HEK293 (cell line): ENCODE measurements around the gene GOLGA5.
A peak's percentile ranks its signal among the peaks of the same experiment; 100 is the strongest.

Source experiments
- CTCF ChIA-PET: fragments of 350-600 bp; formaldehyde crosslinking; extraction: SDS; loops from one replicate; lab custom pipeline; 2021; ENCODE audit warnings: antibody characterized with exemption; lab: Yijun Ruan, JAX
- POLR2A ChIA-PET: fragments of 300-600 bp; formaldehyde crosslinking; extraction: SDS; loops from one replicate; lab custom pipeline; 2020; ENCODE audit warnings: antibody characterized with exemption, inconsistent platforms; lab: Yijun Ruan, JAX
- H3K27ac ChIP-seq: fragments of 200-500 bp; sonication (Bioruptor generic); 2 replicates; pipeline ENCODE4 v1.5.1; 2014; ENCODE audit warnings: low read depth, low read length, control low read depth, inconsistent platforms; ENCODE audit errors: extremely low read depth
- H3K36me3 ChIP-seq, 2 experiments: fragments of 200-500 bp in 1 of 2; sonication (Bioruptor generic) in 1 of 2; 1 replicate in 1 of 2; 2 replicates in 1 of 2; pipeline ENCODE4 v1.5.1; 2014 to 2017; ENCODE audit warnings: inconsistent platforms in 2 of 2, low read length in 2 of 2; ENCODE audit not compliant: control insufficient read depth in 2 of 2, insufficient read depth in 1 of 2
- H3K4me1 ChIP-seq: fragments of 200-500 bp; sonication (Bioruptor generic); 2 replicates; pipeline ENCODE4 v1.5.1; 2014; ENCODE audit warnings: mild to moderate bottlenecking, low read length, inconsistent platforms; ENCODE audit not compliant: control insufficient read depth, insufficient read depth
- H3K4me3 ChIP-seq: 2 replicates; pipeline ENCODE4 v1.5.1; 2011; ENCODE audit warnings: low read depth, mild to moderate bottlenecking, control low read depth, low read length, moderate library complexity
- H3K9me3 ChIP-seq: fragments of 200-500 bp; sonication (Bioruptor generic); 2 replicates; pipeline ENCODE4 v1.5.1; 2014; ENCODE audit warnings: low read depth, low read length, inconsistent platforms; ENCODE audit not compliant: control insufficient read depth, insufficient read depth
- ATF2 ChIP-seq: fragments of 450-650 bp; formaldehyde crosslinking; IDR thresholded peaks from 2 replicates; pipeline ENCODE4 v1.5.1; 2016; ENCODE audit warnings: missing biosample characterization, missing genetic modification characterization, low read depth
- BCL6B ChIP-seq: fragments of 450-650 bp; formaldehyde crosslinking; IDR thresholded peaks from 2 replicates; pipeline ENCODE4 v1.5.1; 2017; ENCODE audit warnings: missing biosample characterization, missing genetic modification characterization
- HIC1 ChIP-seq: fragments of 450-650 bp; formaldehyde crosslinking; IDR thresholded peaks from 2 replicates; pipeline ENCODE4 v1.5.1; 2016; ENCODE audit warnings: missing biosample characterization, missing genetic modification characterization
- HOXA7 ChIP-seq: sonication (generic); formaldehyde crosslinking; IDR thresholded peaks from 2 replicates; pipeline ENCODE4 v1.8.1; 2022; ENCODE audit warnings: missing genetic modification reagents, borderline replicate concordance
- SCRT2 ChIP-seq: fragments of 450-650 bp; formaldehyde crosslinking; IDR thresholded peaks from 2 replicates; pipeline ENCODE4 v1.5.1; 2016; ENCODE audit warnings: missing biosample characterization, missing genetic modification characterization
- ZBTB21 ChIP-seq: fragments of 450-650 bp; formaldehyde crosslinking; IDR thresholded peaks from 2 replicates; pipeline ENCODE4 v1.5.1; 2017; ENCODE audit warnings: missing biosample characterization, missing genetic modification characterization
- ZNF10 ChIP-seq: fragments of 450-650 bp; formaldehyde crosslinking; IDR thresholded peaks from 2 replicates; pipeline ENCODE4 v1.5.1; 2017; ENCODE audit warnings: missing biosample characterization, missing genetic modification characterization
- ZNF335 ChIP-seq: fragments of 450-650 bp; formaldehyde crosslinking; conservative IDR thresholded peaks from 2 replicates; pipeline ENCODE4 v1.5.1; 2016; ENCODE audit warnings: missing biosample characterization, missing genetic modification characterization
- ZNF398 ChIP-seq: fragments of 450-650 bp; formaldehyde crosslinking; IDR thresholded peaks from 2 replicates; pipeline ENCODE4 v1.5.1; 2017; ENCODE audit warnings: missing biosample characterization, missing genetic modification characterization
- ZNF449 ChIP-seq: fragments of 450-650 bp; formaldehyde crosslinking; IDR thresholded peaks from 2 replicates; pipeline ENCODE4 v1.5.1; 2017; ENCODE audit warnings: missing biosample characterization, mild to moderate bottlenecking, missing genetic modification characterization, moderate library complexity
- ZNF518A ChIP-seq: fragments of 450-650 bp; formaldehyde crosslinking; conservative IDR thresholded peaks from 2 replicates; pipeline ENCODE4 v1.5.1; 2016; ENCODE audit warnings: low read depth, missing biosample characterization, missing genetic modification characterization
- ZNF530 ChIP-seq: fragments of 450-650 bp; formaldehyde crosslinking; IDR thresholded peaks from 2 replicates; pipeline ENCODE4 v1.5.1; 2016; ENCODE audit warnings: low read depth, missing biosample characterization, missing genetic modification characterization
- ZNF610 ChIP-seq: fragments of 450-650 bp; formaldehyde crosslinking; IDR thresholded peaks from 2 replicates; pipeline ENCODE4 v1.5.1; 2016; ENCODE audit warnings: missing biosample characterization, missing genetic modification characterization, borderline replicate concordance
- ZNF629 ChIP-seq: fragments of 450-650 bp; formaldehyde crosslinking; IDR thresholded peaks from 2 replicates; pipeline ENCODE4 v1.5.1; 2017; ENCODE audit warnings: missing biosample characterization, missing genetic modification characterization
- ZNF660 ChIP-seq: fragments of 450-650 bp; IDR thresholded peaks from 2 replicates; pipeline ENCODE4 v1.5.1; 2018; ENCODE audit warnings: missing biosample characterization, mild to moderate bottlenecking, missing genetic modification characterization
- ZNF692 ChIP-seq: fragments of 450-650 bp; formaldehyde crosslinking; IDR thresholded peaks from 2 replicates; pipeline ENCODE4 v1.5.1; 2016; ENCODE audit warnings: missing biosample characterization, missing genetic modification characterization
- ZNF776 ChIP-seq: fragments of 450-650 bp; formaldehyde crosslinking; IDR thresholded peaks from 2 replicates; pipeline ENCODE4 v1.5.0; 2017; ENCODE audit warnings: missing biosample characterization, missing genetic modification characterization, borderline replicate concordance
- ZNF843 ChIP-seq: fragments of 450-650 bp; formaldehyde crosslinking; IDR thresholded peaks from 2 replicates; pipeline ENCODE4 v1.5.1; 2016; ENCODE audit warnings: missing biosample characterization, missing genetic modification characterization

The GOLGA5 gene

GRCh38 chr14:92754966-92755365 is 39.1 kb upstream of the GOLGA5 start:
- TF ChIP-seq ZNF610 (tag by site-specific recombination) (no peak), BCL6B (tag by site-specific recombination) (peak; percentile 95)
- CTCF ChIA-PET: interaction anchor here (0.7 kb wide), 1 partner anchor 11 kb away, joined by 3 read pairs; no protein-coding TSS in a partner anchor
- Histone ChIP-seq H3K27ac (no peak overlapping the region), H3K36me3 (no peaks in the 10 kb centered on the region), H3K4me1 (no peaks in the 10 kb centered on the region), H3K9me3 (no peaks in the 10 kb centered on the region), H3K4me3 (no peak overlapping the region)
- POLR2A ChIA-PET: no interaction called here

GRCh38 chr14:92755495-92755894 is 38.6 kb upstream of the GOLGA5 start:
- H3K36me3 ChIP-seq: no peaks in the 10 kb centered on the region
- no peaks in the 10 kb centered on the region for H3K4me1 ChIP-seq
- H3K9me3 ChIP-seq: no peaks in the 10 kb centered on the region
- ChIA-PET POLR2A (no interaction called here), CTCF (interaction anchor here (0.7 kb wide), 1 partner anchor 11 kb away, joined by 3 read pairs; no protein-coding TSS in a partner anchor)
- no peak overlapping the region for H3K27ac ChIP-seq
- no peak overlapping the region for H3K4me3 ChIP-seq
- no peak for TF ChIP-seq ZNF776 (tag by site-specific recombination)
- TF ChIP-seq HOXA7 (CRISPR knock-in tag): no peak
- peak; percentile 26; the same call in 1 of the 2 replicates for TF ChIP-seq SCRT2 (tag by site-specific recombination)
- TF ChIP-seq ZNF518A (tag by site-specific recombination): peak; percentile 56
- TF ChIP-seq ZNF843 (tag by site-specific recombination): no peak
- TF ChIP-seq ZNF530: no peak
- no peak for TF ChIP-seq ZNF10 (tag by site-specific recombination)
- TF ChIP-seq ZBTB21 (tag by site-specific recombination): peak; percentile 78
- TF ChIP-seq ZNF629 (tag by site-specific recombination): no peak
- TF ChIP-seq ATF2: peak; percentile 72
- TF ChIP-seq ZNF692: peak; percentile 49
- no peak for TF ChIP-seq ZNF449 (tag by site-specific recombination)
- no peak for TF ChIP-seq ZNF398
- no peak for TF ChIP-seq HIC1
- peak; percentile 62; the same call in 1 of the 2 replicates for TF ChIP-seq ZNF335 (tag by site-specific recombination)
- peak; percentile 56; the same call in 1 of the 2 replicates for TF ChIP-seq ZNF660 (tag by site-specific recombination)
